PC-3 (cell line): ENCODE results near the gene SLC16A7. TPM values are rescaled to one million over a fixed set of nuclear protein-coding genes. Genes with fewer than 3 reads are reported as not detected.

Source experiments
- ATAC-seq: fragments of 200-7000 bp; cut with Tn5 transposase; 2 replicates; pipeline ENCODE4 v1.9.1; 2020; ENCODE audit warnings: mild to moderate bottlenecking, moderate library complexity
- BruUV-seq: library from RNA; stranded (reverse); fragments of 400-500 nt; replicated peaks from 2 replicates; lab custom pipeline; 2021; lab: Mats Ljungman, UMichigan
- CTCF ChIA-PET: fragments of 300-600 bp; sonication (Branson Sonifier 250); formaldehyde crosslinking; loops from one replicate; lab custom pipeline; 2022; ENCODE audit warnings: antibody characterized with exemption; lab: Charles Lee
- POLR2A ChIA-PET: fragments of 300-600 bp; sonication (Branson Sonifier 250); formaldehyde crosslinking; loops from one replicate; lab custom pipeline; 2022; ENCODE audit warnings: antibody characterized with exemption; ENCODE audit not compliant: unreplicated experiment; lab: Charles Lee
- DNase-seq: peaks from one replicate; pipeline ENCODE4 v3.0.0-alpha.2; 2015
- H2AFZ ChIP-seq: fragments of 300-600 bp; sonication (generic); 2 replicates; pipeline ENCODE4 v1.6.0; 2016; ENCODE audit warnings: antibody characterized with exemption, low read length
- H3F3A ChIP-seq: fragments of 300-600 bp; sonication (generic); one replicate; pipeline ENCODE4 v1.6.0; 2017; ENCODE audit warnings: antibody characterized with exemption, low read length, control low read depth, mild to moderate bottlenecking; ENCODE audit not compliant: unreplicated experiment
- H3K27ac ChIP-seq: fragments of 300-600 bp; sonication (generic); 2 replicates; pipeline ENCODE4 v1.5.1; 2016; ENCODE audit warnings: mild to moderate bottlenecking, low read length
- H3K27me3 ChIP-seq: fragments of 300-600 bp; sonication (generic); 2 replicates; pipeline ENCODE4 v1.6.1; 2016; ENCODE audit warnings: low read length, mixed read lengths
- H3K36me3 ChIP-seq: fragments of 300-600 bp; sonication (generic); 2 replicates; pipeline ENCODE4 v1.6.1; 2016; ENCODE audit warnings: low read depth, mixed run types, low read length, mixed read lengths
- H3K4me1 ChIP-seq: fragments of 300-600 bp; sonication (generic); 2 replicates; pipeline ENCODE4 v1.5.1; 2016; ENCODE audit warnings: low read length; ENCODE audit not compliant: insufficient read depth
- H3K4me2 ChIP-seq: fragments of 300-600 bp; sonication (generic); 2 replicates; pipeline ENCODE4 v1.6.0; 2016; ENCODE audit warnings: low read length
- H3K4me3 ChIP-seq: fragments of 300-600 bp; sonication (generic); 2 replicates; pipeline ENCODE4 v1.5.1; 2016; ENCODE audit warnings: mild to moderate bottlenecking, low read length, mixed read lengths
- H3K79me2 ChIP-seq: fragments of 300-600 bp; sonication (generic); 2 replicates; pipeline ENCODE4 v1.6.1; 2017; ENCODE audit warnings: low read length, mixed read lengths
- H3K9ac ChIP-seq: fragments of 300-600 bp; sonication (generic); 2 replicates; pipeline ENCODE4 v1.6.0; 2016; ENCODE audit warnings: mild to moderate bottlenecking, low read length
- H3K9me2 ChIP-seq: fragments of 300-600 bp; sonication (generic); replicated peaks from 2 replicates; pipeline ENCODE4 v1.6.1; 2016; ENCODE audit warnings: mixed run types, low read length, mixed read lengths
- H3K9me3 ChIP-seq: fragments of 300-600 bp; sonication (generic); 2 replicates; pipeline ENCODE4 v1.6.1; 2016; ENCODE audit warnings: low read length, mixed read lengths
- H4K20me1 ChIP-seq: fragments of 300-600 bp; sonication (generic); 2 replicates; pipeline ENCODE4 v1.6.1; 2016; ENCODE audit warnings: low read length, mixed read lengths
- CTCF ChIP-seq: fragments of 300-600 bp; sonication (generic); conservative IDR thresholded peaks from 2 replicates; pipeline ENCODE4 v1.5.1; 2017; ENCODE audit warnings: antibody characterized with exemption, low read depth, mild to moderate bottlenecking, low read length
- EZH2 ChIP-seq: fragments of 300-600 bp; sonication (generic); IDR thresholded peaks from one replicate; pipeline ENCODE4 v1.6.1; 2017; ENCODE audit warnings: antibody characterized with exemption, mild to moderate bottlenecking, low read length; ENCODE audit not compliant: unreplicated experiment
- EZH2phosphoT487 ChIP-seq: fragments of 300-600 bp; sonication (generic); IDR thresholded peaks from 2 replicates; pipeline ENCODE4 v1.6.1; 2018; ENCODE audit warnings: mild to moderate bottlenecking, antibody characterized with exemption, low read length, borderline replicate concordance
- intact Hi-C: fragments of 100-400 bp; cut with micrococcal nuclease; formaldehyde crosslinking; loops from 2 replicates; pipeline ENCODE4 v1.9.0; 2023
- total RNA-seq: library from RNA; depleted of rRNA; stranded (reverse); fragments of >200 nt; gene quantifications from 2 replicates; pipeline ENCODE4 v1.2.3, GENCODE V29; 2014

Gene SLC16A7
- total RNA-seq, 1 experiment from 2014 or later = 11.4 TPM

GRCh38 chr12:59652130-59652529 is 56.3 kb downstream of the SLC16A7 start:
- POLR2A ChIA-PET = no interaction called here
- CTCF ChIA-PET = no interaction called here
- no peak overlapping the region for H3K4me3 ChIP-seq
- H3K9me3 ChIP-seq = no peaks in the 10 kb centered on the region
- H3F3A ChIP-seq = no peaks in the 10 kb centered on the region
- TF ChIP-seq EZH2 (no peak), EZH2phosphoT487 (no peak), CTCF (no peak)
- no TSS peak for BruUV-seq
- ATAC-seq = no peak
- H3K4me1 ChIP-seq = peaks cover 16% of the 10 kb centered on the region
- no peak overlapping the region for H3K9ac ChIP-seq
- no peaks in the 10 kb centered on the region for H3K79me2 ChIP-seq
- H3K9me2 ChIP-seq = no peaks in the 10 kb centered on the region
- no peak overlapping the region for H3K27ac ChIP-seq
- DNase-seq = no peak
- H3K27me3 ChIP-seq = no peaks in the 10 kb centered on the region
- H2AFZ ChIP-seq = no peak overlapping the region
- no peaks in the 10 kb centered on the region for H4K20me1 ChIP-seq
- no peak overlapping the region for H3K4me2 ChIP-seq
- no peaks in the 10 kb centered on the region for H3K36me3 ChIP-seq
- intact Hi-C loops = no loop called here

GRCh38 chr12:59654061-59654460 is 58.2 kb downstream of the SLC16A7 start:
- POLR2A ChIA-PET = no interaction called here

More at GRCh38 chr12:59654061-59654460, 58.2 kb downstream of the SLC16A7 start:
- no peaks in the 10 kb centered on the region for H4K20me1 ChIP-seq
- no peak overlapping the region for H3K27ac ChIP-seq
- no peaks in the 10 kb centered on the region for H3K36me3 ChIP-seq
- no peaks in the 10 kb centered on the region for H3K9me3 ChIP-seq
- TF ChIP-seq EZH2phosphoT487 (no peak), CTCF (no peak), EZH2 (no peak)
- H3K4me2 ChIP-seq = no peak overlapping the region
- H3K4me3 ChIP-seq = no peak overlapping the region
- peaks cover 16% of the 10 kb centered on the region for H3K4me1 ChIP-seq
- DNase-seq (no peak), ATAC-seq (no peak)
- H3K9me2 ChIP-seq = no peaks in the 10 kb centered on the region
- H3K9ac ChIP-seq = no peak overlapping the region
- no peaks in the 10 kb centered on the region for H3F3A ChIP-seq
- CTCF ChIA-PET = no interaction called here
- intact Hi-C loops = no loop called here
- H2AFZ ChIP-seq = no peak overlapping the region
- no peaks in the 10 kb centered on the region for H3K79me2 ChIP-seq
- H3K27me3 ChIP-seq = no peaks in the 10 kb centered on the region
- BruUV-seq = no TSS peak
